Activated CD4-positive, alpha-beta memory T cell treated with anti-CD3 and anti-CD28 coated beads for 36 hours (primary cell): ENCODE data around the gene PLD3. TPM values are rescaled to one million over a fixed set of nuclear protein-coding genes. Genes with fewer than 3 reads are reported as not detected.

Source experiments
- CTCF ChIA-PET: fragments of 350-600 bp; sonication (Branson Sonifier 250); formaldehyde crosslinking; loops from one replicate; lab custom pipeline; 2021; ENCODE audit warnings: antibody characterized with exemption, inconsistent platforms; lab: Charles Lee
- POLR2A ChIA-PET: fragments of 350-600 bp; sonication (Branson Sonifier 250); formaldehyde crosslinking; loops from one replicate; lab custom pipeline; 2021; ENCODE audit warnings: antibody characterized with exemption; lab: Charles Lee
- DNase-seq: peaks from one replicate; pipeline ENCODE4 v3.0.0-alpha.2; 2020
- H3K27ac Mint-ChIP-seq: one replicate; pipeline ENCODE4 v1.8.0; 2021; ENCODE audit warnings: mixed read lengths
- H3K27me3 Mint-ChIP-seq: one replicate; pipeline ENCODE4 v1.8.0; 2021; ENCODE audit warnings: mixed read lengths
- H3K36me3 Mint-ChIP-seq: one replicate; pipeline ENCODE4 v1.8.0; 2021; ENCODE audit warnings: mixed read lengths
- H3K4me1 Mint-ChIP-seq: one replicate; pipeline ENCODE4 v1.8.0; 2021; ENCODE audit warnings: low read depth, mixed read lengths
- H3K4me3 Mint-ChIP-seq: one replicate; pipeline ENCODE4 v1.8.0; 2021; ENCODE audit warnings: mild to moderate bottlenecking, mixed read lengths
- H3K9me3 Mint-ChIP-seq: one replicate; pipeline ENCODE4 v1.8.0; 2021; ENCODE audit warnings: mixed read lengths
- intact Hi-C: fragments of 100-400 bp; cut with micrococcal nuclease; formaldehyde crosslinking; loops from one replicate; pipeline ENCODE4 v1.15.1; 2023
- total RNA-seq, 2 experiments: library from RNA; stranded (reverse); gene quantifications; one replicate each; pipeline ENCODE4 v1.2.3, GENCODE V29; 2021

The PLD3 gene
- total RNA-seq, 2 experiments from 2014 or later, result 70.9 to 73.4 TPM

- DNase-seq, result no peak
- CTCF ChIA-PET, result no interaction called here
- intact Hi-C loops, result no loop called here
- Mint-ChIP-seq H3K27ac (no peak overlapping the region), H3K36me3 (no peaks in the 10 kb centered on the region), H3K27me3 (no peaks in the 10 kb centered on the region), H3K4me3 (no peak overlapping the region), H3K4me1 (no peaks in the 10 kb centered on the region), H3K9me3 (no peaks in the 10 kb centered on the region)
- POLR2A ChIA-PET, result no interaction called here
These were observed 32.8 kb downstream of the PLD3 start for GRCh38 chr19:40381321-40381720.

GRCh38 chr19:40383668-40384248 is 35.3 kb downstream of the PLD3 start:
- intact Hi-C loops, result no loop called here
- no peak overlapping the region for H3K4me3 Mint-ChIP-seq
- no peak for DNase-seq
- no peaks in the 10 kb centered on the region for H3K9me3 Mint-ChIP-seq
- no peak overlapping the region for H3K27ac Mint-ChIP-seq
- H3K4me1 Mint-ChIP-seq, result no peaks in the 10 kb centered on the region
- POLR2A ChIA-PET, result no interaction called here
- no peaks in the 10 kb centered on the region for H3K36me3 Mint-ChIP-seq
- CTCF ChIA-PET, result interaction anchor here (1.0 kb wide), 1 partner anchor 79 kb away, joined by 4 read pairs; no protein-coding TSS in a partner anchor
- no peaks in the 10 kb centered on the region for H3K27me3 Mint-ChIP-seq

- H3K27ac Mint-ChIP-seq, result no peak overlapping the region
- no peaks in the 10 kb centered on the region for H3K4me1 Mint-ChIP-seq
- CTCF ChIA-PET, result no interaction called here
- no peaks in the 10 kb centered on the region for H3K36me3 Mint-ChIP-seq
- no peak for DNase-seq
- intact Hi-C loops, result no loop called here
- no peak overlapping the region for H3K4me3 Mint-ChIP-seq
- H3K27me3 Mint-ChIP-seq, result no peaks in the 10 kb centered on the region
- POLR2A ChIA-PET, result no interaction called here
- H3K9me3 Mint-ChIP-seq, result no peaks in the 10 kb centered on the region
These were observed 38.7 kb downstream of the PLD3 start for GRCh38 chr19:40387155-40387554.

GRCh38 chr19:40388481-40388880 is 40.0 kb downstream of the PLD3 start:
- no peaks in the 10 kb centered on the region for H3K27me3 Mint-ChIP-seq
- H3K4me3 Mint-ChIP-seq, result no peak overlapping the region
- no peak for DNase-seq
- no peaks in the 10 kb centered on the region for H3K9me3 Mint-ChIP-seq
- CTCF ChIA-PET, result no interaction called here
- H3K4me1 Mint-ChIP-seq, result no peaks in the 10 kb centered on the region
- H3K27ac Mint-ChIP-seq, result no peak overlapping the region
- POLR2A ChIA-PET, result no interaction called here
- H3K36me3 Mint-ChIP-seq, result no peaks in the 10 kb centered on the region
- intact Hi-C loops, result no loop called here

GRCh38 chr19:40389404-40390083 is 41.0 kb downstream of the PLD3 start:
- Mint-ChIP-seq H3K36me3 (no peaks in the 10 kb centered on the region), H3K27me3 (no peaks in the 10 kb centered on the region), H3K4me1 (no peaks in the 10 kb centered on the region), H3K4me3 (no peak overlapping the region), H3K9me3 (no peaks in the 10 kb centered on the region), H3K27ac (no peak overlapping the region)
- POLR2A ChIA-PET, result interaction anchor here (0.6 kb wide), 1 partner anchor 63 kb away, joined by 4 read pairs; no protein-coding TSS in a partner anchor
- CTCF ChIA-PET, result no interaction called here
- DNase-seq, result no peak
- intact Hi-C loops, result no loop called here

- no peak within 1 kb of the TSS for H3K4me3 Mint-ChIP-seq
- intact Hi-C loops, result no loop called here
- no peaks in the 10 kb centered on the region for H3K9me3 Mint-ChIP-seq
- CTCF ChIA-PET, result no interaction called here
- no peaks in the 10 kb centered on the region for H3K36me3 Mint-ChIP-seq
- POLR2A ChIA-PET, result no interaction called here
- no peak within 1 kb of the TSS for H3K27ac Mint-ChIP-seq
- H3K27me3 Mint-ChIP-seq, result no peaks in the 10 kb centered on the region
- no peaks in the 10 kb centered on the region for H3K4me1 Mint-ChIP-seq
- DNase-seq, result no peak
These were observed 41.7 kb downstream of the PLD3 start, which contains the start of gene HIPK4 for GRCh38 chr19:40390084-40390742. Gene HIPK4, minus strand, starts transcription at chr19:40390181. Its CDS starts 279 bp downstream, at chr19:40389902.

GRCh38 chr19:40392123-40392522 is 43.6 kb downstream of the PLD3 start:
- H3K27me3 Mint-ChIP-seq, result no peaks in the 10 kb centered on the region
- no peaks in the 10 kb centered on the region for H3K36me3 Mint-ChIP-seq
- no peak for DNase-seq
- H3K27ac Mint-ChIP-seq, result no peak overlapping the region
- POLR2A ChIA-PET, result no interaction called here
- CTCF ChIA-PET, result no interaction called here
- H3K4me3 Mint-ChIP-seq, result no peak overlapping the region
- no peaks in the 10 kb centered on the region for H3K9me3 Mint-ChIP-seq
- no peaks in the 10 kb centered on the region for H3K4me1 Mint-ChIP-seq
- intact Hi-C loops, result no loop called here

GRCh38 chr19:40392894-40393517 is 44.5 kb downstream of the PLD3 start:
- CTCF ChIA-PET, result no interaction called here
- no peaks in the 10 kb centered on the region for H3K9me3 Mint-ChIP-seq
- H3K36me3 Mint-ChIP-seq, result no peaks in the 10 kb centered on the region
- H3K4me3 Mint-ChIP-seq, result no peak overlapping the region
- intact Hi-C loops, result no loop called here
- no peak overlapping the region for H3K27ac Mint-ChIP-seq
- POLR2A ChIA-PET, result no interaction called here
- no peak for DNase-seq
- H3K27me3 Mint-ChIP-seq, result no peaks in the 10 kb centered on the region
- H3K4me1 Mint-ChIP-seq, result no peaks in the 10 kb centered on the region

- intact Hi-C loops, result no loop called here
- Mint-ChIP-seq H3K27ac (no peak overlapping the region), H3K27me3 (no peaks in the 10 kb centered on the region), H3K4me1 (peaks cover 3% of the 10 kb centered on the region), H3K36me3 (no peaks in the 10 kb centered on the region), H3K9me3 (no peaks in the 10 kb centered on the region), H3K4me3 (no peak overlapping the region)
- POLR2A ChIA-PET, result no interaction called here
- DNase-seq, result no peak
- CTCF ChIA-PET, result no interaction called here
These were observed 45.7 kb downstream of the PLD3 start for GRCh38 chr19:40393894-40394815.

- H3K4me1 Mint-ChIP-seq, result peaks cover 8% of the 10 kb centered on the region
- DNase-seq, result no peak
- H3K36me3 Mint-ChIP-seq, result no peaks in the 10 kb centered on the region
- no peaks in the 10 kb centered on the region for H3K27me3 Mint-ChIP-seq
- intact Hi-C loops, result no loop called here
- CTCF ChIA-PET, result no interaction called here
- POLR2A ChIA-PET, result no interaction called here
- no peaks in the 10 kb centered on the region for H3K9me3 Mint-ChIP-seq
- no peak overlapping the region for H3K27ac Mint-ChIP-seq
- H3K4me3 Mint-ChIP-seq, result no peak overlapping the region
These were observed 46.3 kb downstream of the PLD3 start for GRCh38 chr19:40394816-40395210.

- Mint-ChIP-seq H3K36me3 (no peaks in the 10 kb centered on the region), H3K27me3 (no peaks in the 10 kb centered on the region), H3K4me1 (peaks cover 8% of the 10 kb centered on the region), H3K27ac (no peak overlapping the region), H3K9me3 (no peaks in the 10 kb centered on the region), H3K4me3 (no peak overlapping the region)
- intact Hi-C loops, result no loop called here
- ChIA-PET POLR2A (no interaction called here), CTCF (interaction anchor here (0.5 to 0.7 kb wide), 2 partner anchors 91 to 189 kb away, joined by 3 to 4 read pairs; no protein-coding TSS in a partner anchor)
- DNase-seq, result no peak
These were observed 47.5 kb downstream of the PLD3 start for GRCh38 chr19:40395956-40396355.
